Hepatocyte (in vitro differentiated cells): ENCODE results near the gene TNFRSF1B. TPM values are rescaled to one million over a fixed set of nuclear protein-coding genes. Genes with fewer than 3 reads are reported as not detected.

ENCODE experiments used
- DNase-seq: peaks from one replicate; pipeline ENCODE4 v3.0.0-alpha.2; 2016; ENCODE audit warnings: low spot score
- H2AFZ ChIP-seq: fragments of 200-600 bp; sonication (generic); 2 replicates; pipeline ENCODE4 v1.6.0; 2016; ENCODE audit warnings: antibody characterized with exemption, mild to moderate bottlenecking
- H3K27ac ChIP-seq: fragments of 200-600 bp; sonication (generic); 2 replicates; pipeline ENCODE4 v1.5.1; 2016; ENCODE audit warnings: mild to moderate bottlenecking
- H3K27me3 ChIP-seq: fragments of 200-600 bp; sonication (generic); 2 replicates; pipeline ENCODE4 v1.6.1; 2016
- H3K36me3 ChIP-seq: fragments of 200-600 bp; sonication (generic); replicated peaks from 2 replicates; pipeline ENCODE4 v1.5.1; 2016; ENCODE audit warnings: low read depth; ENCODE audit not compliant: insufficient read depth
- H3K4me1 ChIP-seq: fragments of 200-600 bp; sonication (generic); 2 replicates; pipeline ENCODE4 v1.5.1; 2016; ENCODE audit warnings: mild to moderate bottlenecking, moderate library complexity; ENCODE audit not compliant: insufficient read depth
- H3K4me2 ChIP-seq: fragments of 200-600 bp; sonication (generic); 2 replicates; pipeline ENCODE4 v1.6.0; 2016
- H3K4me3 ChIP-seq: fragments of 200-600 bp; sonication (generic); 2 replicates; pipeline ENCODE4 v1.5.1; 2016; ENCODE audit warnings: mild to moderate bottlenecking
- H3K79me2 ChIP-seq: fragments of 200-600 bp; sonication (generic); 2 replicates; pipeline ENCODE4 v1.6.0; 2017; ENCODE audit warnings: mild to moderate bottlenecking
- H3K9me2 ChIP-seq: fragments of 200-600 bp; sonication (generic); replicated peaks from 2 replicates; pipeline ENCODE4 v1.6.0; 2017; ENCODE audit warnings: mild to moderate bottlenecking; ENCODE audit not compliant: insufficient read depth
- H3K9me3 ChIP-seq: fragments of 200-600 bp; sonication (generic); 2 replicates; pipeline ENCODE4 v1.5.1; 2016; ENCODE audit warnings: low read depth, mild to moderate bottlenecking
- H4K20me1 ChIP-seq: fragments of 200-600 bp; sonication (generic); 2 replicates; pipeline ENCODE4 v1.6.0; 2016; ENCODE audit warnings: mild to moderate bottlenecking; ENCODE audit not compliant: insufficient read depth, poor library complexity, severe bottlenecking
- CTCF ChIP-seq: fragments of 200-600 bp; sonication (generic); IDR thresholded peaks from 2 replicates; pipeline ENCODE4 v1.5.1; 2016; ENCODE audit warnings: antibody characterized with exemption, mild to moderate bottlenecking; ENCODE audit not compliant: poor library complexity
- EZH2 ChIP-seq: fragments of 200-600 bp; sonication (generic); IDR thresholded peaks from 2 replicates; pipeline ENCODE4 v1.6.1; 2016; ENCODE audit warnings: antibody characterized with exemption, mild to moderate bottlenecking, borderline replicate concordance
- EZH2phosphoT487 ChIP-seq: fragments of 200-600 bp; sonication (generic); IDR thresholded peaks from one replicate; pipeline ENCODE4 v1.6.1; 2018; ENCODE audit warnings: antibody characterized with exemption, mild to moderate bottlenecking, low read depth, moderate library complexity; ENCODE audit not compliant: unreplicated experiment, severe bottlenecking
- WGBS: methylation state at CpG from one replicate; pipeline ENCODE4 v1.1.6; 2016; ENCODE audit warnings: low lambda C conversion rate; ENCODE audit errors: missing lambda C conversion rate; 5-methylcytosine and 5-hydroxymethylcytosine counted together
- polyA plus RNA-seq: library from polyadenylated mRNA; unstranded; fragments of >200 nt; fragmentation: Nextera tagmentation; extraction: Ambion mirVana; gene quantifications from 2 replicates; pipeline ENCODE4 v1.2.1, GENCODE V29; 2016
- total RNA-seq: library from RNA; depleted of rRNA; stranded (reverse); fragments of >200 nt; gene quantifications from 2 replicates; pipeline ENCODE4 v1.2.3, GENCODE V29; 2014

The TNFRSF1B gene
- total and polyA plus RNA-seq, 2 experiments from 2014 or later, result 4.3 to 13.4 TPM

- no peaks in the 10 kb centered on the region for H3K9me2 ChIP-seq
- DNase-seq, result no peak
- no peaks in the 10 kb centered on the region for H3K36me3 ChIP-seq
- no peaks in the 10 kb centered on the region for H3K9me3 ChIP-seq
- 92% methylated on average over 14 of the region's 14 CpGs for WGBS
- H3K4me3 ChIP-seq, result no peak overlapping the region
- no peak for TF ChIP-seq EZH2phosphoT487
- no peak for TF ChIP-seq EZH2
- TF ChIP-seq CTCF, result no peak
- no peak overlapping the region for H3K4me2 ChIP-seq
- H4K20me1 ChIP-seq, result no peaks in the 10 kb centered on the region
- no peaks in the 10 kb centered on the region for H3K4me1 ChIP-seq
- H3K27ac ChIP-seq, result no peak overlapping the region
- H3K79me2 ChIP-seq, result no peaks in the 10 kb centered on the region
- H3K27me3 ChIP-seq, result no peaks in the 10 kb centered on the region
- H2AFZ ChIP-seq, result no peak overlapping the region
Observed at GRCh38 chr1:12194666-12195216, 27.9 kb downstream of the TNFRSF1B start.

GRCh38 chr1:12195416-12195815, 28.6 kb downstream of the TNFRSF1B start:
- H4K20me1 ChIP-seq, result no peaks in the 10 kb centered on the region
- no peak overlapping the region for H2AFZ ChIP-seq
- 63% methylated on average over 3 of the region's 3 CpGs for WGBS
- no peak overlapping the region for H3K27ac ChIP-seq
- no peaks in the 10 kb centered on the region for H3K27me3 ChIP-seq
- no peaks in the 10 kb centered on the region for H3K9me3 ChIP-seq
- no peaks in the 10 kb centered on the region for H3K9me2 ChIP-seq
- no peak overlapping the region for H3K4me2 ChIP-seq
- H3K36me3 ChIP-seq, result no peaks in the 10 kb centered on the region
- no peaks in the 10 kb centered on the region for H3K4me1 ChIP-seq
- no peaks in the 10 kb centered on the region for H3K79me2 ChIP-seq
- no peak overlapping the region for H3K4me3 ChIP-seq
- no peak for DNase-seq
- TF ChIP-seq EZH2phosphoT487, result no peak
- no peak for TF ChIP-seq CTCF
- no peak for TF ChIP-seq EZH2

GRCh38 chr1:12196641-12197482, 30.1 kb downstream of the TNFRSF1B start:
- H2AFZ ChIP-seq, result no peak overlapping the region
- no peaks in the 10 kb centered on the region for H3K4me1 ChIP-seq
- H3K27me3 ChIP-seq, result no peaks in the 10 kb centered on the region
- no peaks in the 10 kb centered on the region for H3K79me2 ChIP-seq
- WGBS, result 46% methylated on average over 20 of the region's 20 CpGs
- TF ChIP-seq EZH2phosphoT487 (no peak), EZH2 (no peak), CTCF (peak; percentile 19)
- H3K4me3 ChIP-seq, result no peak overlapping the region
- no peaks in the 10 kb centered on the region for H4K20me1 ChIP-seq
- no peaks in the 10 kb centered on the region for H3K36me3 ChIP-seq
- no peaks in the 10 kb centered on the region for H3K9me3 ChIP-seq
- no peak overlapping the region for H3K27ac ChIP-seq
- peak; percentile 35 for DNase-seq
- no peaks in the 10 kb centered on the region for H3K9me2 ChIP-seq
- no peak overlapping the region for H3K4me2 ChIP-seq
